Hematopoietic multipotent progenitor cell treated with erythropoietin and hydrocortisone succinate and interleukin-3 and kit ligand, for 4 days (in vitro differentiated cells): ENCODE data around the gene RUBCNL.
"Not testable (repeated sequence)": the region's sequence is repeated elsewhere in the genome, so short reads cannot be mapped to it uniquely, and the experiment has no call there.

ENCODE experiments used
- DNase-seq: peaks from one replicate; pipeline ENCODE4 v3.0.0-alpha.2; 2015

Gene RUBCNL

GRCh38 chr13:46387064-46387851, at the start of gene RUBCNL:
RUBCNL (minus strand) TSS chr13:46387252; CDS start chr13:46372475, 14,777 bp downstream.
- DNase-seq, result peak; percentile 38

- DNase-seq, result not testable (repeated sequence)
Observed at GRCh38 chr13:46429558-46429957, 42.5 kb upstream of the RUBCNL start.

DNA sequence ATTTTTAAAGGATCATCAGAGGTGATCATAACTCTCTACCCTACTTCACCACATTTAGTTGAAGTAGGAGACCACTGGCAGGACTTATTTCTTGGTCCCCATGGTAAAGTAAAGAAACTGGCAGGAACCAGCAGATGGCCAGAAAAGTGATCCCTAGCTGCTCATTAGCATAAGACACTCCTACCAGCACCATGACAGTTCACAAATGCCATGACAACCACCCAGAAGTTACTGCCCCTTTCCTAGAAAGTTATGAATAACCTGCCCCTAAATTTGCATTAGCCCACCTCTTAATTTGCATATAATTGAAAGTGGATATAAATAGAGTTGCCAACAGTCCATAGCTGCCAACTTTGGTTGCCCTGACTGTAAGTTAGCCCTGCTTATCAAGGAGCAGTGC, 18.4 kb upstream of the RUBCNL start:
- peak; percentile 35 for DNase-seq

DNA sequence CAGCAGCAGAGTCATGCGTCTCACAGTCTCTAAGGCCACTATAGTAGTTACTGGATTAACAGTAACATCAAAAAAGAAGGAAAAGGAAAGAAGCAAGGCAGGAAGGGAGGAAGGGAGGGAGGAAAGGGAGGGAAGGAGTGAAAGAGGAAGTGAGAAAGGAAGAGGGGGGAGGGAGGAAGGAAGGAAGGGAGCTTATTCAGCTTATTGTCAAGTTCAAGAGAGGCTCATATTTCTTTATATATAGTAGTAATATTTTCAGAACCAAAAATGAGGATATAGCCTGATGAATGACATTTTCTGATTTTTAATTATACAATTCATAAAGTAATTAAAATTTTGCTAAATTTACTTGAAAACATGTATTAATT, 17.7 kb upstream of the RUBCNL start:
- DNase-seq, result no peak

GRCh38 chr13:46403851-46404732, 17.0 kb upstream of the RUBCNL start:
- peak; percentile 71 for DNase-seq

- no peak for DNase-seq
Observed at GRCh38 chr13:46402178-46402577, 15.1 kb upstream of the RUBCNL start.

DNA sequence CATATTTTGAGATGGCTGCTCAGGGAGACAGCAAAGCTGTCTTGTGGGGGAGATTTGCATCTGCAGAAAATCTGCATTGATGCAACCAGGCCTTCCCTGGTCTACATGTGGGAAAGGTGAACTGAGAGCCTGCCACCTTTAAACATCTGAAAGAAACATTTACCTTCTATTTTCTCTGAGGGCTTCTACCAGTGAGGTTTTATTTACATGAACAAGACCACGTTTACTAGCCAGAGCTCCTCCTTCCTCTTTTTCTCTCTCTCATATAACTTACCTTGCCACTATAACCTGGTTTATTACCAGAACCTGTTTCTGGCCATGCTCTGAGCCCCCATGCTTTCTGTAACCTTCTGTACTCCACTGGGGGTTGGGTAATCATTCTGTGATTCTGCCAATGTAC, 14.4 kb upstream of the RUBCNL start:
- no peak for DNase-seq

- no peak for DNase-seq
Observed at GRCh38 chr13:46396341-46396740, 9.3 kb upstream of the RUBCNL start.

GRCh38 chr13:46392967-46393366, 5.9 kb upstream of the RUBCNL start:
- DNase-seq, result no peak

DNA sequence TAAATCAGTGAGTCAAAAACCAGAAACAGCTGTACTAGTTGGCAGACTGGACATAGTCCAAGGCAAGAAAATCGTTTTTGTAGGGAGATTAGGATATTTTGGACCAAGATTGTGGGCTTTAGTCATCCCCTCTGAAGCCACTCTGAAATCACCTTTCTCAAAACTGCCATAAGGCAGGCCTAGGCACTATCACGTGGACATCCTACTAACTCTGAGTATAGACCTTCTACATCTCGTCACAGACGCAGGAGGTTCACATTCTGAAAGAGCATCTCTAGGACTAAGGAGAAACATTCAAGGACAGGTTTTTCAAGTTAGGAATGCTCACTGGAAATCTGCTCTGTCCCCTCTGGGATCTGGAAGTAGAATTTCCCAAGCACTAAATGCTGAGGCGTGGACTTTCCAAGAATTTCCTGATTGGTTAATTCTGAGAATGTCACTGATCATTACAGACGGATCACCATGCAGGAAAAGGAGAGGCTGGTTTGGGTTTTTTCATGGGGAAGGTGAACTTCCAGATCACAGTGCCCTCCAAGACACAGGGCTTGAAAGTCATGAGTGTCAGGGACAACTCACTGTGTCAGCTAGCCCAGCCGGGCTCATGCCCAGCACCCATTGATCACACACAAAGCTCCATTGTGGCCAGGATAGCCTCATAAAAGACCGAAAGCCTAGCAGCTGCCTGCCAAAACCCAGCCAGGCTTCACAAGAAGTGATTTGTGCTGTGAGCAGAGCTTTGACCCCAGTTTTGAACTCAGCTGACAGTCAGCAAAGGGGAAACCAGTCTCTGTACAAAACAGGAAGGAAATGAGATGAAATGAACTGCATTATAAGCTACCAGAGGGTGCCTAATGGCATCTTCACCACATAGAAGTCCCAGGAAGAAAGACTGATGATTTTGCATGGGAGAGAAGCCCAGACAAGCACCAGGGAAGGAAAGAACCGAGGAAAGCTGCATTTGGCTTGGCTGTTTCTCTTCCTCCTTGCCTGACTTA, 2.7 kb upstream of the RUBCNL start:
- peak; percentile 60 for DNase-seq

DNA sequence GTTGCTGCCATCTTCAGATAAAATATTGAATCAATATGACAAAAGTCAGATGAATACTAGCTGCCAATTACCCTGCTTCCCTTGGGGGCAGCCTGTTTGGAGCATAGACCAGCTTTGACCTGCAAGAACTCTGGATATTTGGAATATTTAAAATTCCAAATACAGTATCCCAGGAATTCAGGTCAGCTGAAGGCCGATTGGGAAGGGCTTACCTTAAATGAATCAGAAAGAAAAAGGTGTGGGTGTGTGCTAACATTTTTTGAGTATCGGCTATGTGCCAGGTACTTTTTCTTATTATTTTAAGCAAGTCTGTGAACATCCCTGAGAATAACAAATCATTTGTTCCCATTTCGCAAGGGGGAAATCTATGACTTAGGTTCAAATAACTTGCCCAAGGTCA, 1.8 kb upstream of the RUBCNL start:
- no peak for DNase-seq

DNA sequence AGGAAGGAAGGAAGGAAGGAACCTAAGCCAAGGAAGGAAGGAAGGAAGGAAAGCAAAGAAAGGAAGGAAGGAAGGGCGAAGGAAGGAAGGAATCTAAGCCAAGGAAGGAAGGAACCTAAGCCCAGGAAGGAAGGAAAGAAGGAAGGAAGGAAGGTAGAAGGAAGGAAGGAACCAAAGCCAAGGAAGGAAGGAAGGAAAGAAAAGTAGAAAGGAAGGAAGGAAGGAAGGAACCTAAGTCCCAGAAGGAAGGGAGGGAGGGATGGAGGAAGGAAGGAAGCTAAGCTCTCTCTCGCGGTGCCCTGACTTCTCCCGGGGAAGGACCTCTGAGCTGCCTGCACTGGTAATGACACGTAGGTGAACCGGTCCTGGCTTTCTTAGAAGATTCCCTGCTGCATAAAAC, 1.3 kb upstream of the RUBCNL start:
- DNase-seq, result no peak

DNA sequence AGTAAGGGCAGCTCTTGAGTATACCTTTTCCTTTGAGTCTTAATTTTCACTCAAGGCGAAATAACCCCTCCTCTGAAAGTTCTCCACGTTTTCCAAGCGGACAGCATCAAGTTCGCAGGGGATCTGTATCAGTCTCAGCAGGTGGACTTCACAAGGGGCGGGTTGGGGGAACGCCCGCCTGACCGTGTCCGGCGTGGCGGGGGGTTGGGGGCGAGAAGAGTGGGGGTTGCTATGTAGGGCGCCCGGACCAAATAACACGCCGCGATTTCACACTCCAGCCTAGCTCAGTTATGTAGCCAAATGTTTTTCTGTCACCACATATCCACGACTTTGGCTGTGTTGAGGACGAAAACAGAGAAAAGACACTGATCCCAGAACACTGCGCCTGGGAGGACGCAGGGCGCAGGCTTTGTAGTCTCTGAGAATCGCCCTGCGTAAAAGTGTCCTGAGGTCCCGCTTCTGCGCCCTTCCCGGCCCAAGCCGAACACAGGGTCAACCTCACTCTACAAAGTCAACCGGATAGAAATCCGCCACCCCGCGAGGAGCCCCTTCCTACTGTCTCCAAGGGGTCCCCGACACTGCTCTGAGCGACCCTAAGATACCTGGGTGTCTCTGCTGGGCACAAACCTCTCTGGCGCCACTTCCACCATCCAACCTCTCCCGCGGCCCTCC, 524 bp downstream of the RUBCNL start:
- no peak for DNase-seq

- DNase-seq, result no peak
Observed at GRCh38 chr13:46385946-46386345, 1.1 kb downstream of the RUBCNL start.

DNA sequence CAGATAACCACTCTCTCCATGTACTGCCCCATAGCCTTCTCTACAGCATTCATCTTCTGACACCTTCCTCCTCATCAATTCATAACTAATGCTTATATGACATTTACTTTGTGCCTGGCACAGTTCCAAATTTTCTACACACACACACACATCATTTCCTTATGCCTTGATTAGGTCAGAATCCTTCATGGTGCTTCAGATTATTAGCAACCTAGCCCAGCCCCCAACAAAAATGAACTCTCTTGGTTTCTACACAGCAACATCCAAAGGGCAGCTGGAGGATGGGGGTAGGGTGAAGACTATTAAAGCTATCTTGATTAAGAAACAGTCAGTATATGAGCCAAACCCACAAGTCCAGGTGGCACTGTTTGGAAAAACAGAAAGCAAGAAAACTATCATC, 3.7 kb downstream of the RUBCNL start:
- peak; percentile 32 for DNase-seq

DNA sequence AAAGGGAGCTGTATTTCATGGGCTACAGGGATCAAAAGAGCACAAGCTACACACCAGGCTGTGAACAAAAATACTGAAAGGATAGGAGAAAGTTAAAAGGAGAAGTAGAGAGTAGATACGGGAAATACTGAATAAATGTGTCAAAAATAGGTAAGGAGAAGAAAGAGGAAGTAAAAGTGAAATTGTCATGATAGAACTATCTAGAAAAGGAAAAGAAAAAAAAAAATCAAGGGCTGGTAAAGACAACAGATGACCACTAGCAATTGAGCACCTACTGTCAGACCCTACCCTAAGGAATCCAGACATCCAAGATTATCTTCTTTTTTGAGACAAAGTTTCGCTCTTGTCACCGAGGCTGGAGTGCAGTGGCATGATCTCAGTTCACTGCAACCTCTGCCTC, 4.8 kb downstream of the RUBCNL start:
- DNase-seq, result peak; percentile 47

DNA sequence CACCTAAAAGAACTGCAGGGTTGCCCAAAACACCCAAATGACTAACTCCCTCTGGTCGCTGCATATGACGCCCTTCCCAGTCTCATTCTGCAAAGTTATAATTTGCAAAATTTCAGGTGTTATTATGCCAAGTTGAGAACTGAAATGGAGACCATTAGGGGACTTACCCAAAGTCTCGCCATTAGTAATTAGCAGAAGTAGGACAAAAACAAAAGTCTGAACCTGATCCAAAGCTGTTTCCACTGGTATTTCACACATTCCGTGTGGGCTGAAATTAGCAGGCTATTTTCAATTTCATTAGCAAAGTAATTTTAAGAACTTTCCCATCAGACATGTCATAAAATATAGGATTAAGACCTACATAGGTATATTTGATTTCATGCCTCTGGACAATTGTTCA, 6.8 kb downstream of the RUBCNL start:
- no peak for DNase-seq

- no peak for DNase-seq
Observed at GRCh38 chr13:46379611-46380010, 7.4 kb downstream of the RUBCNL start.

- DNase-seq, result peak; percentile 49
Observed at GRCh38 chr13:46378411-46378810, 8.6 kb downstream of the RUBCNL start.

DNA sequence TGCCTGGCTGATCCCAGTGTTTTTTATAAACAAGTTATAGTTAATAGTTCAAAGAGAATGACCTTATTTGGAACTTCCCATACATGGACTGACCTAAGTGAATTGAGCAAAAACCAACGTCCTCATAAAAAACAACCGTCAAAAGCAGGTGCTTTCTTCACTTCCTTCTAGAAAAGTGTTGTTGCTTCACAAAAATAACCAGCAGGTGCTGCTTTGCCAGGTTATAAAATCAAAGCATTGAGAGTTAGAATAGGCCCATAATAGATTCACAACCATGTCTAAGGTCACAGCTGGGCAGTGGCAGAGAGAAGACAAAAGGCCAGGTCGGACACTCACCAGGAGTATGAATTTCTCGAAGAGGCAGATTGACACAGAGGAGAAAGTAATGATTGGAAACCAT, 9.5 kb downstream of the RUBCNL start:
- DNase-seq, result no peak

DNA sequence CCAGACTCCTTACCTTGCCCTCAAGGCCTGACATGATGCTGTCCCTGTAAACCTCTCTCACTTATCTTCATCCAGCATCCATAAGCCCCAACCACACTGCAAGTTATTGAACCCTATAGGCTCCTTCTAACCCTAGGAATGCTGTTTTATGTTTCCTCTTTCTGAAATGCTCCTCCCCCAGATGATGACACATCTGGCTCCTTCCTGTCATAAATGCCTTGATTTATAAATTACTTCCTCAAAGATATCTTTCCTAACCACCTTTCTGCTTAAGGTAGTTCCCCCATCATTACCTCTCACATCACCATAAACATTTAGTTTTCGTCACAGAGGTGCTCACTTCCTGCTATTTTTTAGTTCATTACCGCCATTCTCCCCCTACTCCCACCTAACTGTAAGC, 12.3 kb downstream of the RUBCNL start:
- DNase-seq, result peak; percentile 52

GRCh38 chr13:46373623-46374022, 13.4 kb downstream of the RUBCNL start:
- DNase-seq, result no peak
